Mesenchymal stem cell (in vitro differentiated cells and primary cell): Measurements from ENCODE around the gene HAUS5.

Source experiments
- DNase-seq: peaks from one replicate; pipeline ENCODE4 v3.0.0-alpha.2; 2013
- H2AFZ ChIP-seq: one replicate; pipeline ENCODE4 v1.6.1; 2013; ENCODE audit warnings: low read depth, mild to moderate bottlenecking, control low read depth, inconsistent platforms, low read length, moderate library complexity
- H2AK5ac ChIP-seq: 2 replicates; pipeline ENCODE4 v1.6.1; 2013; ENCODE audit warnings: low read length, moderate library complexity, mild to moderate bottlenecking, inconsistent platforms; ENCODE audit not compliant: severe bottlenecking
- H2BK120ac ChIP-seq: one replicate; pipeline ENCODE4 v1.6.1; 2013; ENCODE audit warnings: low read depth, mild to moderate bottlenecking, inconsistent platforms, low read length, moderate library complexity
- H2BK12ac ChIP-seq, 2 experiments: one replicate each; pipeline ENCODE4 v1.6.1; 2013; ENCODE audit warnings: inconsistent platforms in 2 of 2, low read length in 2 of 2, mild to moderate bottlenecking in 2 of 2, moderate library complexity in 2 of 2, control low read depth in 1 of 2
- H2BK15ac ChIP-seq: one replicate; pipeline ENCODE4 v1.6.1; 2013; ENCODE audit warnings: mild to moderate bottlenecking, low read depth, inconsistent platforms; ENCODE audit not compliant: poor library complexity, severe bottlenecking
- H2BK5ac ChIP-seq: 2 replicates; pipeline ENCODE4 v1.6.1; 2013; ENCODE audit warnings: low read depth, mild to moderate bottlenecking, low read length, control low read depth, inconsistent platforms; ENCODE audit not compliant: poor library complexity, severe bottlenecking
- H3K14ac ChIP-seq, 2 experiments: one replicate each; pipeline ENCODE4 v1.6.1; 2013; ENCODE audit warnings: inconsistent platforms in 2 of 2, low read length in 2 of 2, control low read depth in 1 of 2, mild to moderate bottlenecking in 1 of 2, moderate library complexity in 1 of 2
- H3K18ac ChIP-seq, 2 experiments: one replicate each; pipeline ENCODE4 v1.6.1; 2013; ENCODE audit warnings: inconsistent platforms in 2 of 2, low read length in 2 of 2, control low read depth in 1 of 2, low read depth in 1 of 2, mild to moderate bottlenecking in 1 of 2
- H3K23ac ChIP-seq, 2 experiments: one replicate each; pipeline ENCODE4 v1.6.1; 2013; ENCODE audit warnings: inconsistent platforms in 2 of 2, low read length in 2 of 2, mild to moderate bottlenecking in 2 of 2, moderate library complexity in 2 of 2, control low read depth in 1 of 2
- H3K27ac ChIP-seq: 2 replicates; pipeline ENCODE4 v1.5.1; 2013; ENCODE audit warnings: mild to moderate bottlenecking, moderate library complexity, low read length, control low read depth, inconsistent platforms; ENCODE audit not compliant: poor library complexity, severe bottlenecking
- H3K27me3 ChIP-seq, 2 experiments: 2 replicates each; pipeline versions ENCODE4 v1.6.1 to v1.7.0; 2013; ENCODE audit warnings: low read length in 2 of 2, mild to moderate bottlenecking in 2 of 2, moderate library complexity in 2 of 2, control low read depth in 1 of 2, inconsistent platforms in 1 of 2; ENCODE audit not compliant: control insufficient read depth in 1 of 2, insufficient read depth in 1 of 2
- H3K36me3 ChIP-seq, 2 experiments: 2 replicates each; pipeline versions ENCODE4 v1.6.1 to v1.7.0; 2013; ENCODE audit warnings: low read length in 2 of 2, control low read depth in 1 of 2, inconsistent platforms in 1 of 2, low read depth in 1 of 2, mild to moderate bottlenecking in 1 of 2; ENCODE audit not compliant: insufficient read depth in 2 of 2, control insufficient read depth in 1 of 2
- H3K4ac ChIP-seq, 2 experiments: one replicate each; pipeline ENCODE4 v1.6.1; 2013; ENCODE audit warnings: inconsistent platforms in 2 of 2, low read length in 2 of 2, mild to moderate bottlenecking in 2 of 2, moderate library complexity in 2 of 2, control low read depth in 1 of 2, low read depth in 1 of 2
- H3K4me1 ChIP-seq: 2 replicates; pipeline ENCODE4 v1.6.1; 2013; ENCODE audit warnings: low read depth, low read length, control low read depth; ENCODE audit not compliant: control insufficient read depth, insufficient read depth
- H3K4me2 ChIP-seq: 2 replicates; pipeline ENCODE4 v1.6.1; 2013; ENCODE audit warnings: low read length, mild to moderate bottlenecking, inconsistent platforms; ENCODE audit not compliant: poor library complexity, severe bottlenecking
- H3K4me3 ChIP-seq, 2 experiments: 2 replicates each; pipeline versions ENCODE4 v1.5.1 to v1.7.0; 2013; ENCODE audit warnings: low read length in 2 of 2, mild to moderate bottlenecking in 2 of 2, control low read depth in 1 of 2, low read depth in 1 of 2; ENCODE audit not compliant: insufficient read depth in 1 of 2
- H3K79me1 ChIP-seq: replicated peaks from 2 replicates; pipeline ENCODE4 v1.6.1; 2013; ENCODE audit warnings: mild to moderate bottlenecking, control low read depth, low read length, inconsistent platforms; ENCODE audit not compliant: poor library complexity, severe bottlenecking
- H3K9ac ChIP-seq: 2 replicates; pipeline ENCODE4 v1.7.0; 2013; ENCODE audit warnings: mild to moderate bottlenecking, low read length, moderate library complexity
- H3K9me3 ChIP-seq: 2 replicates; pipeline ENCODE4 v1.7.0; 2013; ENCODE audit warnings: mild to moderate bottlenecking, low read length; ENCODE audit not compliant: control insufficient read depth
- H4K8ac ChIP-seq: one replicate; pipeline ENCODE4 v1.6.1; 2013; ENCODE audit warnings: inconsistent platforms, mild to moderate bottlenecking, low read length, moderate library complexity
- H4K91ac ChIP-seq: one replicate; pipeline ENCODE4 v1.6.1; 2013; ENCODE audit warnings: mild to moderate bottlenecking, low read length, inconsistent platforms
- WGBS: methylation state at CpG from one replicate; pipeline ENCODE4 v1.1.7; 2013; ENCODE audit warnings: mixed read lengths; 5-methylcytosine and 5-hydroxymethylcytosine counted together

The HAUS5 gene

GRCh38 chr19:35565016-35565856 lies 47.3 kb upstream of the HAUS5 start:
- no peak overlapping the region for H2BK15ac ChIP-seq
- no peak overlapping the region for H2AK5ac ChIP-seq
- no peaks in the 10 kb centered on the region for H3K9me3 ChIP-seq
- H3K9ac ChIP-seq = no peak overlapping the region
- no peak overlapping the region for H2BK5ac ChIP-seq
- H3K4me3 ChIP-seq = no peak overlapping the region
- no peaks in the 10 kb centered on the region for H3K36me3 ChIP-seq
- no peaks in the 10 kb centered on the region for H3K4me1 ChIP-seq
- no peak overlapping the region for H2AFZ ChIP-seq
- H3K18ac ChIP-seq = no peak overlapping the region
- no peak overlapping the region for H2BK120ac ChIP-seq
- H3K4ac ChIP-seq = no peak overlapping the region
- H3K4me2 ChIP-seq = no peak overlapping the region
- no peak overlapping the region for H3K23ac ChIP-seq
- no peak overlapping the region for H4K8ac ChIP-seq
- peaks cover 9 to 66% of the 10 kb centered on the region in 2 experiments for H3K27me3 ChIP-seq
- WGBS = 77% methylated on average over 10 of the region's 12 CpGs
- H3K14ac ChIP-seq = no peak overlapping the region
- no peak for DNase-seq
- H2BK12ac ChIP-seq = no peak overlapping the region
- H4K91ac ChIP-seq = no peak overlapping the region
- no peak overlapping the region for H3K27ac ChIP-seq
- no peaks in the 10 kb centered on the region for H3K79me1 ChIP-seq

- Histone ChIP-seq H2BK5ac (no peak overlapping the region), H2BK120ac (no peak overlapping the region), H4K91ac (no peak overlapping the region), H3K27ac (no peak overlapping the region), H3K4me1 (no peaks in the 10 kb centered on the region), H3K27me3 (peaks cover 14 to 67% of the 10 kb centered on the region in 2 experiments), H3K23ac (no peak overlapping the region), H2AK5ac (no peak overlapping the region), H3K9me3 (no peaks in the 10 kb centered on the region), H4K8ac (no peak overlapping the region), H3K79me1 (no peaks in the 10 kb centered on the region), H3K14ac (no peak overlapping the region), H3K9ac (no peak overlapping the region), H3K4me3 (no peak overlapping the region), H3K36me3 (no peaks in the 10 kb centered on the region), H3K4me2 (no peak overlapping the region), H2AFZ (no peak overlapping the region), H2BK15ac (no peak overlapping the region), H3K18ac (no peak overlapping the region), H3K4ac (no peak overlapping the region), H2BK12ac (no peak overlapping the region)
- no peak for DNase-seq
- WGBS = 77% methylated on average over 5 of the region's 7 CpGs
These were observed 45.8 kb upstream of the HAUS5 start for GRCh38 chr19:35566738-35567137.

- Histone ChIP-seq H3K14ac (no peak overlapping the region), H3K18ac (no peak overlapping the region), H3K4me3 (no peak overlapping the region), H3K4me1 (no peaks in the 10 kb centered on the region), H2BK12ac (no peak overlapping the region), H4K91ac (no peak overlapping the region), H3K9ac (no peak overlapping the region), H2BK120ac (no peak overlapping the region), H3K23ac (no peak overlapping the region), H3K4me2 (no peak overlapping the region), H3K79me1 (no peaks in the 10 kb centered on the region), H2BK15ac (no peak overlapping the region), H2AFZ (no peak overlapping the region), H3K27me3 (peaks cover 10 to 58% of the 10 kb centered on the region in 2 experiments), H2BK5ac (no peak overlapping the region), H3K9me3 (no peaks in the 10 kb centered on the region), H3K4ac (no peak overlapping the region), H3K36me3 (no peaks in the 10 kb centered on the region), H4K8ac (peak overlapping the region; percentile 31), H3K27ac (no peak overlapping the region), H2AK5ac (no peak overlapping the region)
- no peak for DNase-seq
- 64% methylated on average over 5 of the region's 5 CpGs for WGBS
These were observed 43.2 kb upstream of the HAUS5 start for GRCh38 chr19:35569281-35569781.

GRCh38 chr19:35571406-35571965 lies 41.0 kb upstream of the HAUS5 start:
- Histone ChIP-seq H3K27me3 (peaks cover 10 to 45% of the 10 kb centered on the region in 2 experiments), H2BK12ac (no peak overlapping the region), H3K4me3 (no peak overlapping the region), H4K8ac (no peak overlapping the region), H2BK15ac (no peak overlapping the region), H3K4ac (no peak overlapping the region), H3K27ac (no peak overlapping the region), H2AK5ac (no peak overlapping the region), H2BK5ac (no peak overlapping the region), H3K23ac (no peak overlapping the region), H3K36me3 (no peaks in the 10 kb centered on the region), H3K4me2 (no peak overlapping the region), H3K14ac (no peak overlapping the region), H4K91ac (no peak overlapping the region), H3K18ac (no peak overlapping the region), H2AFZ (no peak overlapping the region), H3K79me1 (no peaks in the 10 kb centered on the region), H3K4me1 (no peaks in the 10 kb centered on the region), H2BK120ac (no peak overlapping the region), H3K9me3 (peaks cover 11% of the 10 kb centered on the region), H3K9ac (no peak overlapping the region)
- DNase-seq = no peak
- 74% methylated on average over 1 of the region's 1 CpG for WGBS
